OCI-LY7 (cell line): ENCODE data around the gene SULF2.
"Not testable (repeated sequence)": the region's sequence is repeated elsewhere in the genome, so short reads cannot be mapped to it uniquely, and the experiment has no call there.

Source experiments
- EZH2phosphoT487 ChIP-seq: fragments of 200-600 bp; sonication (generic); IDR thresholded peaks from 2 replicates; pipeline ENCODE4 v1.6.1; 2018; ENCODE audit warnings: low read depth, borderline replicate concordance, mild to moderate bottlenecking, mixed run types, antibody characterized with exemption, low read length, moderate library complexity, mixed read lengths
- TF ChIP-seq, protein P1 (sequence below): fragments of 200-600 bp; sonication (generic); conservative IDR thresholded peaks from 2 replicates; pipeline ENCODE4 v1.5.1; 2014; ENCODE audit warnings: mild to moderate bottlenecking, antibody characterized with exemption, low read length, moderate library complexity, mixed read lengths

DNA sequence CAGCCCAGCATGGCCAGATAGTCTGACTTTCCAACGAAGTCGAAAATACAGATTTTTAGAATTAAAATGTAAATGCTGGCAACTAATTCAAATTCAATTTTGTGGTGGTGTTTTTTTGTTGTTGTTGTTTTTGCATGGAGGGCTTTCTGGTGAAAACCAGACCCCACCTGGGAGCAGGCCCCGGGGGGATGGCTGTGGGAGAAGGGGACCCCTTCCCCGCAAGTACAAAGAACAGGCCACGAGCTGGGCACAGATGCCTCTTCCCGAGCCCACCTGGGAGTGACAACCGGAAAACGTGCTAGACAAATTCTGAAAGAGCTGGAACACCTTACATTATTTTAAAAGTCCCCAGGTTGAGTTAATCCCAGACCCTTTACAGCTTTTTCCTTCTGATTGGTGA lies 41.4 kb upstream of the SULF2 start:
- TF ChIP-seq, protein P1, sequence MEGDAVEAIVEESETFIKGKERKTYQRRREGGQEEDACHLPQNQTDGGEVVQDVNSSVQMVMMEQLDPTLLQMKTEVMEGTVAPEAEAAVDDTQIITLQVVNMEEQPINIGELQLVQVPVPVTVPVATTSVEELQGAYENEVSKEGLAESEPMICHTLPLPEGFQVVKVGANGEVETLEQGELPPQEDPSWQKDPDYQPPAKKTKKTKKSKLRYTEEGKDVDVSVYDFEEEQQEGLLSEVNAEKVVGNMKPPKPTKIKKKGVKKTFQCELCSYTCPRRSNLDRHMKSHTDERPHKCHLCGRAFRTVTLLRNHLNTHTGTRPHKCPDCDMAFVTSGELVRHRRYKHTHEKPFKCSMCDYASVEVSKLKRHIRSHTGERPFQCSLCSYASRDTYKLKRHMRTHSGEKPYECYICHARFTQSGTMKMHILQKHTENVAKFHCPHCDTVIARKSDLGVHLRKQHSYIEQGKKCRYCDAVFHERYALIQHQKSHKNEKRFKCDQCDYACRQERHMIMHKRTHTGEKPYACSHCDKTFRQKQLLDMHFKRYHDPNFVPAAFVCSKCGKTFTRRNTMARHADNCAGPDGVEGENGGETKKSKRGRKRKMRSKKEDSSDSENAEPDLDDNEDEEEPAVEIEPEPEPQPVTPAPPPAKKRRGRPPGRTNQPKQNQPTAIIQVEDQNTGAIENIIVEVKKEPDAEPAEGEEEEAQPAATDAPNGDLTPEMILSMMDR = not testable (repeated sequence)
- TF ChIP-seq EZH2phosphoT487 = not testable (repeated sequence)
